Measurements from ENCODE around the gene KRT13.

GRCh38 chr17:41533613-41534012 lies 28.2 kb upstream of the KRT13 start:
- TF ChIP-seq, protein P1, sequence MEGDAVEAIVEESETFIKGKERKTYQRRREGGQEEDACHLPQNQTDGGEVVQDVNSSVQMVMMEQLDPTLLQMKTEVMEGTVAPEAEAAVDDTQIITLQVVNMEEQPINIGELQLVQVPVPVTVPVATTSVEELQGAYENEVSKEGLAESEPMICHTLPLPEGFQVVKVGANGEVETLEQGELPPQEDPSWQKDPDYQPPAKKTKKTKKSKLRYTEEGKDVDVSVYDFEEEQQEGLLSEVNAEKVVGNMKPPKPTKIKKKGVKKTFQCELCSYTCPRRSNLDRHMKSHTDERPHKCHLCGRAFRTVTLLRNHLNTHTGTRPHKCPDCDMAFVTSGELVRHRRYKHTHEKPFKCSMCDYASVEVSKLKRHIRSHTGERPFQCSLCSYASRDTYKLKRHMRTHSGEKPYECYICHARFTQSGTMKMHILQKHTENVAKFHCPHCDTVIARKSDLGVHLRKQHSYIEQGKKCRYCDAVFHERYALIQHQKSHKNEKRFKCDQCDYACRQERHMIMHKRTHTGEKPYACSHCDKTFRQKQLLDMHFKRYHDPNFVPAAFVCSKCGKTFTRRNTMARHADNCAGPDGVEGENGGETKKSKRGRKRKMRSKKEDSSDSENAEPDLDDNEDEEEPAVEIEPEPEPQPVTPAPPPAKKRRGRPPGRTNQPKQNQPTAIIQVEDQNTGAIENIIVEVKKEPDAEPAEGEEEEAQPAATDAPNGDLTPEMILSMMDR (conservative IDR thresholded peaks at IDR 0.05): no peak
- TF ChIP-seq EZH2 (IDR thresholded peaks at IDR 0.05; ENCODE audit: low read depth): no peak
